ENCODE measurements around the gene NUDT17.

NUDT17 gene

GRCh38 chr1:145843031-145843430 lies 2.4 kb upstream of the NUDT17 start:
- Histone ChIP-seq H3K9ac (ENCODE audit: low read depth, low read length) (no peak overlapping the region), H4K20me1 (ENCODE audit: insufficient read depth, low read length) (no peaks in the 10 kb centered on the region), H3K9me3 (ENCODE audit: insufficient read depth, low read length, severe bottlenecking) (no peaks in the 10 kb centered on the region), H3K27me3 (ENCODE audit: insufficient read depth, low read length, poor library complexity) (no peaks in the 10 kb centered on the region), H2AFZ (ENCODE audit: low read depth, low read length) (no peak overlapping the region), H3K4me3 (ENCODE audit: low read depth in 1 of 2, low read length in 2 of 2) (no peak overlapping the region), H3K4me2 (ENCODE audit: insufficient read depth, low read length) (no peak overlapping the region), H3K79me2 (ENCODE audit: insufficient read depth, low read length) (no peaks in the 10 kb centered on the region), H3K27ac (ENCODE audit: low read length) (no peak overlapping the region), H3K36me3 (ENCODE audit: insufficient read depth, low read length) (peaks cover 57% of the 10 kb centered on the region), H3K4me1 (ENCODE audit: insufficient read depth, low read length) (peaks cover 20% of the 10 kb centered on the region)
- TF ChIP-seq EZH2 (IDR thresholded peaks at IDR 0.05; ENCODE audit: borderline replicate concordance, low read depth, low read length, severe bottlenecking) (no peak), CTCF (IDR thresholded peaks at IDR 0.05; ENCODE audit: borderline replicate concordance, extremely low read depth, low read length, poor library complexity, severe bottlenecking) (no peak)
- ATAC-seq (ENCODE audit: insufficient read depth, low read depth) (no peak), DNase-seq (no peak)

GRCh38 chr1:145845144-145845513 lies 301 bp upstream of the NUDT17 start:
- ATAC-seq (ENCODE audit: insufficient read depth, low read depth) (peak; percentile 60), DNase-seq (no peak)
- Histone ChIP-seq H3K9ac (ENCODE audit: low read depth, low read length) (peak overlapping the region; percentile 71), H3K27ac (ENCODE audit: low read length) (peak overlapping the region; percentile 71; the same call in 1 of the 2 replicates), H3K4me1 (ENCODE audit: insufficient read depth, low read length) (peaks cover 20% of the 10 kb centered on the region), H4K20me1 (ENCODE audit: insufficient read depth, low read length) (no peaks in the 10 kb centered on the region), H3K79me2 (ENCODE audit: insufficient read depth, low read length) (no peaks in the 10 kb centered on the region), H3K9me3 (ENCODE audit: insufficient read depth, low read length, severe bottlenecking) (no peaks in the 10 kb centered on the region), H3K4me2 (ENCODE audit: insufficient read depth, low read length) (peak overlapping the region; percentile 92), H3K36me3 (ENCODE audit: insufficient read depth, low read length) (peaks cover 56% of the 10 kb centered on the region), H3K4me3 (ENCODE audit: low read depth in 1 of 2, low read length in 2 of 2) (peak overlapping the region; percentile 42 to 80), H3K27me3 (ENCODE audit: insufficient read depth, low read length, poor library complexity) (no peaks in the 10 kb centered on the region), H2AFZ (ENCODE audit: low read depth, low read length) (peak overlapping the region; percentile 95)
- no peak for TF ChIP-seq EZH2 (IDR thresholded peaks at IDR 0.05; ENCODE audit: borderline replicate concordance, low read depth, low read length, severe bottlenecking)
- no peak for TF ChIP-seq CTCF (IDR thresholded peaks at IDR 0.05; ENCODE audit: borderline replicate concordance, extremely low read depth, low read length, poor library complexity, severe bottlenecking)

GRCh38 chr1:145846201-145846612 lies 777 bp downstream of the NUDT17 start:
- Histone ChIP-seq H3K79me2 (ENCODE audit: insufficient read depth, low read length) (no peaks in the 10 kb centered on the region), H3K4me2 (ENCODE audit: insufficient read depth, low read length) (peak overlapping the region; percentile 92), H3K36me3 (ENCODE audit: insufficient read depth, low read length) (peaks cover 57% of the 10 kb centered on the region), H2AFZ (ENCODE audit: low read depth, low read length) (peak overlapping the region; percentile 95), H3K9me3 (ENCODE audit: insufficient read depth, low read length, severe bottlenecking) (no peaks in the 10 kb centered on the region), H3K27ac (ENCODE audit: low read length) (peak overlapping the region; percentile 71), H3K4me1 (ENCODE audit: insufficient read depth, low read length) (peaks cover 20% of the 10 kb centered on the region), H3K4me3 (ENCODE audit: low read depth in 1 of 2, low read length in 2 of 2) (peak overlapping the region in 1 of 2 experiments; percentile 80; a peak in 2 of 4 replicates), H3K9ac (ENCODE audit: low read depth, low read length) (peak overlapping the region; percentile 71), H4K20me1 (ENCODE audit: insufficient read depth, low read length) (no peaks in the 10 kb centered on the region), H3K27me3 (ENCODE audit: insufficient read depth, low read length, poor library complexity) (no peaks in the 10 kb centered on the region)
- TF ChIP-seq EZH2 (IDR thresholded peaks at IDR 0.05; ENCODE audit: borderline replicate concordance, low read depth, low read length, severe bottlenecking) (no peak), CTCF (IDR thresholded peaks at IDR 0.05; ENCODE audit: borderline replicate concordance, extremely low read depth, low read length, poor library complexity, severe bottlenecking) (peak; percentile 83)
- peak; percentile 54 for DNase-seq
- peak; percentile 60 for ATAC-seq (ENCODE audit: insufficient read depth, low read depth)

- Histone ChIP-seq H3K9ac (ENCODE audit: low read depth, low read length) (no peak overlapping the region), H3K9me3 (ENCODE audit: insufficient read depth, low read length, severe bottlenecking) (no peaks in the 10 kb centered on the region), H3K4me3 (ENCODE audit: low read depth in 1 of 2, low read length in 2 of 2) (no peak overlapping the region), H3K4me1 (ENCODE audit: insufficient read depth, low read length) (peaks cover 20% of the 10 kb centered on the region), H3K27me3 (ENCODE audit: insufficient read depth, low read length, poor library complexity) (no peaks in the 10 kb centered on the region), H3K36me3 (ENCODE audit: insufficient read depth, low read length) (peaks cover 50% of the 10 kb centered on the region), H3K4me2 (ENCODE audit: insufficient read depth, low read length) (no peak overlapping the region), H2AFZ (ENCODE audit: low read depth, low read length) (no peak overlapping the region), H4K20me1 (ENCODE audit: insufficient read depth, low read length) (no peaks in the 10 kb centered on the region), H3K79me2 (ENCODE audit: insufficient read depth, low read length) (no peaks in the 10 kb centered on the region), H3K27ac (ENCODE audit: low read length) (no peak overlapping the region)
- no peak for ATAC-seq (ENCODE audit: insufficient read depth, low read depth)
- no peak for DNase-seq
- no peak for TF ChIP-seq EZH2 (IDR thresholded peaks at IDR 0.05; ENCODE audit: borderline replicate concordance, low read depth, low read length, severe bottlenecking)
- no peak for TF ChIP-seq CTCF (IDR thresholded peaks at IDR 0.05; ENCODE audit: borderline replicate concordance, extremely low read depth, low read length, poor library complexity, severe bottlenecking)
Measured at GRCh38 chr1:145847827-145848226, 2.4 kb downstream of the NUDT17 start.

Measured in DND-41 (cell line).